Chondrocyte (in vitro differentiated cells): ENCODE data around the gene LKAAEAR1. TPM values are rescaled to one million over a fixed set of nuclear protein-coding genes. Genes with fewer than 3 reads are reported as not detected.

Source experiments
- DNase-seq: peaks from one replicate; pipeline ENCODE4 v3.0.0; 2021; ENCODE audit warnings: mixed read lengths, low spot score
- H3K27ac Mint-ChIP-seq: one replicate; pipeline ENCODE4 v1.8.0; 2021; ENCODE audit warnings: mild to moderate bottlenecking, moderate library complexity, mixed read lengths; ENCODE audit not compliant: unreplicated experiment
- H3K27me3 Mint-ChIP-seq: 2 replicates; pipeline ENCODE4 v1.8.0; 2021; ENCODE audit warnings: low read depth, mixed read lengths
- H3K36me3 Mint-ChIP-seq: 2 replicates; pipeline ENCODE4 v1.8.0; 2021; ENCODE audit warnings: low read depth, mixed read lengths
- H3K4me1 Mint-ChIP-seq: 2 replicates; pipeline ENCODE4 v1.8.0; 2021; ENCODE audit warnings: low read depth, mild to moderate bottlenecking, mixed read lengths
- H3K4me3 Mint-ChIP-seq: one replicate; pipeline ENCODE4 v1.8.0; 2021; ENCODE audit warnings: mild to moderate bottlenecking, moderate library complexity, mixed read lengths; ENCODE audit not compliant: unreplicated experiment
- H3K9me3 Mint-ChIP-seq: 2 replicates; pipeline ENCODE4 v1.8.0; 2021; ENCODE audit warnings: low read depth, mixed read lengths
- CTCF ChIP-seq: fragments of 200-600 bp; sonication (generic); IDR thresholded peaks from 2 replicates; pipeline ENCODE4 v1.5.0; 2021; ENCODE audit warnings: antibody characterized with exemption, mild to moderate bottlenecking, moderate library complexity
- total RNA-seq: library from RNA; stranded (reverse); gene quantifications from 3 replicates; pipeline ENCODE4 v1.2.1, GENCODE V29; 2021

Gene LKAAEAR1
- total RNA-seq, 1 donor from 2014 or later, result 0.55 TPM

GRCh38 chr20:64071341-64072332, 12.6 kb downstream of the LKAAEAR1 start:
- Mint-ChIP-seq H3K4me1 (no peaks in the 10 kb centered on the region), H3K9me3 (no peaks in the 10 kb centered on the region), H3K36me3 (no peaks in the 10 kb centered on the region), H3K4me3 (no peak overlapping the region), H3K27ac (no peak overlapping the region), H3K27me3 (no peaks in the 10 kb centered on the region)
- TF ChIP-seq CTCF, result no peak
- no peak for DNase-seq

- no peak for TF ChIP-seq CTCF
- no peak for DNase-seq
- no peak overlapping the region for H3K27ac Mint-ChIP-seq
- no peaks in the 10 kb centered on the region for H3K9me3 Mint-ChIP-seq
- H3K36me3 Mint-ChIP-seq, result no peaks in the 10 kb centered on the region
- peaks cover 8% of the 10 kb centered on the region for H3K4me1 Mint-ChIP-seq
- no peaks in the 10 kb centered on the region for H3K27me3 Mint-ChIP-seq
- H3K4me3 Mint-ChIP-seq, result no peak overlapping the region
These were observed 13.8 kb downstream of the LKAAEAR1 start for GRCh38 chr20:64070244-64070993.

- H3K27me3 Mint-ChIP-seq, result no peaks in the 10 kb centered on the region
- H3K4me3 Mint-ChIP-seq, result no peak overlapping the region
- no peak overlapping the region for H3K27ac Mint-ChIP-seq
- H3K9me3 Mint-ChIP-seq, result no peaks in the 10 kb centered on the region
- H3K4me1 Mint-ChIP-seq, result peaks cover 12% of the 10 kb centered on the region
- no peak for DNase-seq
- TF ChIP-seq CTCF, result peak; percentile 85
- H3K36me3 Mint-ChIP-seq, result no peaks in the 10 kb centered on the region
These were observed 14.5 kb downstream of the LKAAEAR1 start for GRCh38 chr20:64069614-64070243.

GRCh38 chr20:64069209-64069613, 15.0 kb downstream of the LKAAEAR1 start:
- H3K27ac Mint-ChIP-seq, result no peak overlapping the region
- no peaks in the 10 kb centered on the region for H3K36me3 Mint-ChIP-seq
- no peak for TF ChIP-seq CTCF
- no peaks in the 10 kb centered on the region for H3K9me3 Mint-ChIP-seq
- DNase-seq, result no peak
- no peaks in the 10 kb centered on the region for H3K27me3 Mint-ChIP-seq
- peaks cover 17% of the 10 kb centered on the region for H3K4me1 Mint-ChIP-seq
- no peak overlapping the region for H3K4me3 Mint-ChIP-seq
